GM12874 (cell line): Measurements from ENCODE around the gene CMYA5.

Source experiments
- TF ChIP-seq, protein P1 (sequence below): IDR thresholded peaks from 2 replicates; pipeline ENCODE4 v1.5.1; 2011; ENCODE audit warnings: low read depth, mild to moderate bottlenecking, control low read depth, low read length, moderate library complexity; ENCODE audit not compliant: insufficient read depth

The CMYA5 gene

DNA sequence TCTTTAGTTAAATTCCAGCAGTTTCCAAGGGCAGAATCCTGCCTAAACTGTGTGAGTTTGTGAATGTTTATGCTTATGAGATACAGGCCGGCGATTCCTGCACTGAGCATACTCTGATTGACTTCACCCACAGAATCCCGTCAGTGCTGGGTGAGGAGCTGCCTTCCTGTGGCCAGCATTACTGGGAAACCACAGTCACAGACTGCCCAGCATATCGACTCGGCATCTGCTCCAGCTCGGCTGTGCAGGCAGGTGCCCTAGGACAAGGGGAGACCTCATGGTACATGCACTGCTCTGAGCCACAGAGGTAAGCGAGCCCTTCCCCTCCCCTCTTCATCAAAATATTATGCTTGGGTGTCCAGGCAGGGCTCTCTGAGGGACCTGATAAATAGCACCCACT is 103.7 kb downstream of the CMYA5 start:
- TF ChIP-seq, protein P1, sequence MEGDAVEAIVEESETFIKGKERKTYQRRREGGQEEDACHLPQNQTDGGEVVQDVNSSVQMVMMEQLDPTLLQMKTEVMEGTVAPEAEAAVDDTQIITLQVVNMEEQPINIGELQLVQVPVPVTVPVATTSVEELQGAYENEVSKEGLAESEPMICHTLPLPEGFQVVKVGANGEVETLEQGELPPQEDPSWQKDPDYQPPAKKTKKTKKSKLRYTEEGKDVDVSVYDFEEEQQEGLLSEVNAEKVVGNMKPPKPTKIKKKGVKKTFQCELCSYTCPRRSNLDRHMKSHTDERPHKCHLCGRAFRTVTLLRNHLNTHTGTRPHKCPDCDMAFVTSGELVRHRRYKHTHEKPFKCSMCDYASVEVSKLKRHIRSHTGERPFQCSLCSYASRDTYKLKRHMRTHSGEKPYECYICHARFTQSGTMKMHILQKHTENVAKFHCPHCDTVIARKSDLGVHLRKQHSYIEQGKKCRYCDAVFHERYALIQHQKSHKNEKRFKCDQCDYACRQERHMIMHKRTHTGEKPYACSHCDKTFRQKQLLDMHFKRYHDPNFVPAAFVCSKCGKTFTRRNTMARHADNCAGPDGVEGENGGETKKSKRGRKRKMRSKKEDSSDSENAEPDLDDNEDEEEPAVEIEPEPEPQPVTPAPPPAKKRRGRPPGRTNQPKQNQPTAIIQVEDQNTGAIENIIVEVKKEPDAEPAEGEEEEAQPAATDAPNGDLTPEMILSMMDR: no peak

DNA sequence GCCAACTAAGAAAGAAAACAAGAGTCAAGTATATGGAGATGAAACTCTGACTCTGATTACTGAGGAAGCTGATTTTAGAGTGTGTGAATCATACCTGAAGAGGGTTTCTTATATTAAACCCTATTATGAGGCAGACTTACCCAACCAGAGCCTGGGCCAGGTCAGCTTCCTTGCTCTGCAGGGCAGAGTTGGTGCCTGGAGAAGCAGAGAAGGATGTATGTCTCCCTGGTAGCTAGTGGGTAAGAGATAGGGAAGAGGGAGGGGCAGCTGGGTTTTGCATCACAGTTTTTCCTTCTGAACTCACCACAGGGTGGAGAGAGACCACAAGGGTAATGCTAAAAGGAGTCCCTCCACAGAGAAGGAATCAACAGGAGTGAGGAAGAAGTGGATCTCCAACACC is 104.1 kb downstream of the CMYA5 start:
- TF ChIP-seq, protein P1: no peak

DNA sequence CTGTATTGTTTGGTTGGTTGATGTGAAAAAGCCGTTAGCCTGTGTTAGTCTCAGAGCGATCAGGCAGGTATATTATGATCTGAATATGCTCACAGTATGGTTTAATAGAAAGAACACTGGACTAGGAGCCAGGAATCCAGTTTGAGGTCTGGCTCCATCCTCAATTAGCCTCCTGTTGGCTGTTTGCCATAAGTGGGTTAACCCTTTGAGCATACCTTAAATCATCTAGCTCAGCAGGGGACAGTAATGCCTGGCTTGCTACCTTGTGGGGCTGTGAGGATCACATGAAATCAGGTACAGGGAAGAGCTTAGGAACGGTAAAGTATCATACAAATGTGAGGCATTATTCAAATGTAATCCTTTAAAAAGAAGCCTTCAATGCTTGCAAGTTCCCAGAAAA is 104.7 kb downstream of the CMYA5 start:
- TF ChIP-seq, protein P1: no peak

DNA sequence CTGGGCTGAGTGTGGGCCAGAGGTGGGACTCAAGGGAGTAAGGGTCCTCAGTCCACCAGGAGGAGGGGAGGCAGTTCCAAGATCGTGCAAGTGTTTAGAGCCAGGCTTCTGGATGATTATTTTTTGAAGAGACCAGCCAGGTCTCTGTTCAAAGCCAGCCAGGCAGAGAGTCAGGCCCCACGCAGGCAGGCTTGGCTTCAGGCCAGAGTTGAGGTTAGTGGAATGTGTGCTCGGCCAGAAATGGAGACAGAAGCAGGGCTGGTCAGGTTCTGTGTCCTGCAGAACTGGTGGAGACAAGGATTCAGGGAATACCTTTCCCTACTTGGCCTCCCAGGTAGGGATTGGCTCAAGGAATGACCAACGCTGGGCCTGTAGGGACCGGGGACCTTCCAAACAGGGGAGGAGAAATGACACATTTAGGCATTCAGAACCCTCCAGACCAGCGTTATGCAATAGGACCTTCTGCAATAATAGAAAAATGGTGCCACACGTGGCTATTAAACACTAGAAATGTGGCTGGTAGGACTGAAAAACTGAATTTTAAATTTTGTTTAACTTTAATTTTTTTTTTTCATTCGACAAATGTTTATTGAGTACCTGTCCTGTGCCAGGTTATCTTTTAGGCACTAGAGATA is 106.2 kb downstream of the CMYA5 start:
- TF ChIP-seq, protein P1: no peak

- TF ChIP-seq, protein P1: no peak
These were observed 109.4 kb downstream of the CMYA5 start for GRCh38 chr5:79798893-79799590.

GRCh38 chr5:79800979-79801827 is 111.6 kb downstream of the CMYA5 start:
- TF ChIP-seq, protein P1: no peak

DNA sequence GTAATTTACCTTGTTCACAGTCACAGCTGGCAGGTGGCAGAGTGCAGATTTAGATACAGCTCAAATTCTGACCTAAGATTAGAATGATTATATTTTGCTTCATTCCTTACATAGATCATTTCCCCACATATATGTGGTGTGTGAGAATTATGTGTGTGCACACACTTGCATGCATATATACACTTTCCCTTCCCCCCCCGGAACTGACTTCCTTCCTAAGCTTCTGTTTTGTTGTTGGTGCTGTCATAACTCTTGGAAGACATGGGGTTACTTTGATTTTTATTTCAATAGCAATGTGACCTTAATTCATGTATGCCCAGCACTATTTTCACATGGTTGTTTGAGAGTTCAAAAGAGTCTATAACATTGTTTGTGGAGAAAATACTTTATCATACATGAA is 112.8 kb downstream of the CMYA5 start:
- TF ChIP-seq, protein P1: no peak
